Renal pelvis (tissue), 4 donors: ENCODE measurements around the gene PCK1. TPM values are rescaled to one million over a fixed set of nuclear protein-coding genes. Genes with fewer than 3 reads are reported as not detected.

ENCODE experiments used
- DNase-seq: peaks from one replicate; pipeline ENCODE4 v3.0.0-alpha.2; 2013
- polyA plus RNA-seq, 3 donors: library from polyadenylated mRNA; unstranded; fragments of 120-200 nt; gene quantifications; one replicate each; pipeline ENCODE4 v1.2.1, GENCODE V29; 2013; ENCODE audit not compliant: insufficient read length in 3 of 3

The PCK1 gene
- polyA plus RNA-seq, 3 donors = 6.3 to 16.9 (median 16.6) TPM

DNA sequence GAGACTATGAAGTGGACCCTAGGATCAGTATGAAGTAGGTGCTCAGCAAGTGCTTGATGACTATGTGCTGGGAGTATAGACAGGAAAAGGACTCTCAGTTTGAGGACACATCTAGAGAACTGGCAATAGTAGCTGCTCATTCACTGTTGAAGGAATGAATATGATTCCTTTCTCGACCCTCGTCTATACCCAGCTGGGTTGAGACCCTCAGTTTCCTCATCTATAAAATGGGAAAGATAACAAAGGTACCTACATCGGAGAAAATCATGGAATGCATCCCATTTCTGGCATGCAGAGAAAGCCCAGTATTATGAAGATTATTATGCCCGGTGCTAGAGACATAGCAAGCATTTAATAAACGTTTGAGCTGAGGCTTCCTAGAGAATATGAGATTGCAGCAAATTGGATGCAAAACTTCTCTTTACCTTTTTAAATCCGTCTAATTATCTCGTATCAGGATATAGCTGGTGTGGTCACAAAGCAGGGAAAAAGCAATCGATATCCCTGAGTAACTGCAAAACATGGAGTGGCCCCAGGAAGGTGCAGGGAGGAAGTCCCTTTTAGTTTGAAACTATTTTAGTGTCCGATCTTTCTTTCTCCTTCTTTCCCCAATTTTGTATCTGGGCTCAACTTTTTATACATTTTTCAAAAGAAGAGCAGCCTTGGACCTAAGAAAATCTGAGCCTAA lies 2.8 kb upstream of the PCK1 start:
- no peak for DNase-seq

DNA sequence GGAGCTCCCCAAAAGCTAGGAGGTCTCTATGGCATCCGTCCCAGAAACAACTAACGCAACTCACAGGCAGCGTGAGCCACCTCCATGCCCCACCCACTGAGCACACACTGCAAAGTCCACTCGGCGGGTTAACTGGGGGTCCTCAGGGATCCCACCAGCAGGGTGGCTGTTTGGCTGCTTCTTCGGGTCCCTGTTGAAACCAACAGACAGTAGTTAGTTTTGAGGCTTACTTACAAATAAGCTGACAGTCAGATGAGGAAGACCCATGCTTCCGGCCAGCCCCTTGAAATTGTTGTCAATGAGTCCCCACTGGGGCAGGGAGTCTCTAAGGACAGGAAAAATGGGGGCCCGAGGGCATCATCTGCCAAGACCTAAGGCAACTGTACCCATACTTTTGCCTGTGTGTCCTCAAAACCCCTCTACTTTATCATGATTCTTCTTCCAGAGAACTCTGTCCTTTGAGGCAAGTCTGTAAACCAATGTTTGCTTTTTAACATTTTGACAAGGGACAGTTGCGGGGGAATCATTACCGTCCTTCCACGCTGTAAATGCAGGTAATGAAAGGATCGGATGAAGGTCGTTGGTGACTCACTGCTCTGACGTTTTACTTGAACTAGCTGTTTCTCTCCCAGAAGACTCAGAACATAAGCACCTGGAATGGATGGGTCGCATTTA lies 2.2 kb upstream of the PCK1 start:
- no peak for DNase-seq

DNA sequence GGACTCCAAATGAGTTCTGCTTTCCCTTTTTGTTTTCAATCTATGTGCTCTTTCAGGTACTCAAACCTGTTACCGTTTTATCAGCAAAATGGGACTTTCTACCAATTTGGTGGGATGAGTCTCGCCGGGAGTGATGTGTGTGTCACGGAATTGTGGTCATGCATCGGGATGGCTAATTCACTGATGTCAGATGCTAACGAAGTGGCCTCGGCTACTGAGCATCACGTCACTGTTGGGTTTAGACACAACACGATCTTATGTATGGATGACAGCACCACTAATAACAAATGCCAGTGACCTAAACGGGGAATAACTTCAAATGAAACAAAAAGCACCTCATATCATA lies 1.6 kb upstream of the PCK1 start:
- DNase-seq = no peak

- DNase-seq = no peak
Observed at GRCh38 chr20:57559658-57560553, 1.0 kb upstream of the PCK1 start.

DNA sequence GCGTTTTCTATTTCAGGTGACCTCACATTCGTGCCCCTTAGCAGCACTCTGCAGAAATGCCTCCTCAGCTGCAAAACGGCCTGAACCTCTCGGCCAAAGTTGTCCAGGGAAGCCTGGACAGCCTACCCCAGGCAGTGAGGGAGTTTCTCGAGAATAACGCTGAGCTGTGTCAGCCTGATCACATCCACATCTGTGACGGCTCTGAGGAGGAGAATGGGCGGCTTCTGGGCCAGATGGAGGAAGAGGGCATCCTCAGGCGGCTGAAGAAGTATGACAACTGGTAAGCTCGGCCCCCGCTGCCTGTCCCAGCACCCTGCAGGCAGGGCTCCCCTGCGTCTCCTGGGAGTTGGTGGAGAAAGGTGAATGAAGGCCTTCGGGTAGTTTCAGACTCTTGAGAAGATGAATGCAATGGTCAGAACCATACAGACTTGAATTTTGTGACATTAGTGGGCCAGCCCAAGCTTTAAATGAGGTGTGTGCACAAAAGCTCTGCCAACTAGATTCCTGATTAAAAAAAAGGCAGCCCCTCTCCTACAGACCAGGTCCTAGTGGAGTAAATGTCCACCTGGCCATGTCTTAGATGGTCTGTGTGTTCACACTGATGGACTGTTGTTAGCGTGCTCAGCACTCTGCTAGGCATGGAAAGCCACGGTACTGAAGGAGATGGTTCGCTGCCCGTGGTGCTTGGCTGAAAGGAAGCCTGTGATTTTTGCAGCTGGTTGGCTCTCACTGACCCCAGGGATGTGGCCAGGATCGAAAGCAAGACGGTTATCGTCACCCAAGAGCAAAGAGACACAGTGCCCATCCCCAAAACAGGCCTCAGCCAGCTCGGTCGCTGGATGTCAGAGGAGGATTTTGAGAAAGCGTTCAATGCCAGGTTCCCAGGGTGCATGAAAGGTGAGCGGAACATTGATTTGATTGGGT lies 708 bp downstream of the PCK1 start:
- no peak for DNase-seq

GRCh38 chr20:57562541-57563465 lies 1.9 kb downstream of the PCK1 start:
- DNase-seq = no peak

GRCh38 chr20:57563522-57563921 lies 2.6 kb downstream of the PCK1 start:
- DNase-seq = no peak

DNA sequence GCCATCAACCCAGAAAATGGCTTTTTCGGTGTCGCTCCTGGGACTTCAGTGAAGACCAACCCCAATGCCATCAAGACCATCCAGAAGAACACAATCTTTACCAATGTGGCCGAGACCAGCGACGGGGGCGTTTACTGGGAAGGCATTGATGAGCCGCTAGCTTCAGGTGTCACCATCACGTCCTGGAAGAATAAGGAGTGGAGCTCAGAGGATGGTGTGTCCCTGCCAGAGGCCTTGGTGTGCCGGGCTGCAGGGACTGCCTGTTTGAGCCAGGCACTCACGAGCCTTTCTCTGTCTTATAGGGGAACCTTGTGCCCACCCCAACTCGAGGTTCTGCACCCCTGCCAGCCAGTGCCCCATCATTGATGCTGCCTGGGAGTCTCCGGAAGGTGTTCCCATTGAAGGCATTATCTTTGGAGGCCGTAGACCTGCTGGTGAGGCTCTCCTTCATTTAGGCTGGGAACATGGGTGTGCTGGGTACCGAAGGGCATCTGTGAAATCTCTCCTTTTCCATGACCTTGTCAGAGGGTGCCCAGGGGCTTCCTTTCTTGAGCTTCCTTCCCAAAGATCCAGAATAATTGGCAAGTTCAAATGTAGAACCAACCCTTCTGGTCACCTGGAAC lies 3.4 kb downstream of the PCK1 start:
- no peak for DNase-seq

GRCh38 chr20:57564951-57565642 lies 4.2 kb downstream of the PCK1 start:
- DNase-seq = no peak

DNA sequence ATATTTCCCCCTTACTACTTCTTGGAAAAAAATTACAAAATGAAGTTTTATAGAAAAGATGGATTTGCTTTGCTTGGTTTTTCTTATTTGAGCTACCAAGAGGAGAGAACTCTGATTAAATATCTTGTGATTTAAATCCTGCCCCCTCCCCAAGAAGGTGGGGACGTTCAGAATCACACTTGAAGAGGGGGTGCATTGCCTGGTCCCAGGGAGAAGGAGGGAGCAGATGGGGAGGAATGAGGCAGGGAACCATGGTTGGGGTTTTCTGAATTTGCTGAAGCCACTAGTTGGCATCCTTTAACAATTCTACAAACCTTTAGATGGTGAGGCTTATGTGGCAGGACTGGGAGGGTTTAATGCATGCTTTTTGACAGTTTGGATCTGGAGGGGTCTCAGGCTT lies 5.5 kb downstream of the PCK1 start:
- no peak for DNase-seq

- DNase-seq = no peak
Observed at GRCh38 chr20:57566803-57567459, 6.0 kb downstream of the PCK1 start.

GRCh38 chr20:57567471-57568079 lies 6.7 kb downstream of the PCK1 start:
- no peak for DNase-seq

DNA sequence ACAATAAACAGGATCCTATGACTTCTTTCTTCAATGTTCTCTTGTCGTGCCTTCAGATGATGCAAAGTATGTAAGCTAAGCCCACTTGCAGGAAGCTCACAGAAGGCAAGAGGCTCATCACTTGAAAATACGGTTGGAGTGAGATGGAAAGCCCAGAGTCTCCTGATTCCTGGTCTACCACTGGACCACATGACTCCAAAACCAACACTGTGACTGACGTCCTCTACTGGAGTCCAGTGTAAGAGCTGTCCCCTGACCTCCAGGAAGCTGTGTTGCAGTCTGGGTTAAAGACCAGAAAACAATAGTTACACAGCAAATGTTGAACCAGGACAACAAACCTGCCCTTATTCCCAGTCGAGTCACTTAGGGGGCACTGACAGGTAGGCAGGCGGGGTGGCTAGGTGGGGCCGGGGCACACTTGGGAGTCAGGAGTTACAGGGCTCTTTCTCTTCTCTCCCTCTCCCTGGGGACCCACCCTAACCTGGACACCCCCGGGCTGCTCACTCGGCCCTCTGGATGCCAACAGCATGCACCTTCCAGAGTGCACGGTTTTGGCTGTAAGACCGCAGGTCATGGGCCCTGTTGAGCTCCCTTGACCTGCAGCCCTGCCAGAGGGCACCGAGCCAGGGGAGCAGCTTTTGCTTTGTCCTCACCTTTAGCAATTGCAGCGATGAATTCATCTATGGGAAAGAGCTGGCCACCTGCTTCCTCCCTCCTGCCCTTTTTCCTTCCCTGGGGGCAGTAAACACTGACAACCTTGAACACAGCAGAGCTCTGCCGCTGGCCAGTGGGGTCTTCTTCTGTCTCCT lies 7.4 kb downstream of the PCK1 start:
- DNase-seq = no peak

DNA sequence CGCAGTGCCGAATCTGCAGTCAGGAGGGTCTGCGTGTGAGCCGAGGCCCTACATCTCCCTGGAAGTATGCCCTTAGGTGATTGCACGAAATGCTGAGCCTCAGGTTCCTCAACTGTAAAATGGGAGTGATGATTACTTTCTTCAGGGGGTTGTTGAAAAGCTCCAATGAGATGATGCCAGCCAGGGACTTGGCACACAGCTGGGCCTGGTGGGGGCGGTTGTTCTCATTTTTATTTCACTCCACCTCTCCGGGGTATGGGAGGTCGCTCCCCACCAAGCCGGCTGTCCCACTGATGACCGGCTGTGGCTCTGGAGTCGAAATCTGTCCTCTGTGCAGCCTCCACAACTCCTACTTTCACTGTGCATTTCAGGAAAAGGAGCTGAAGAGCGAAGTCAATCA lies 8.1 kb downstream of the PCK1 start:
- DNase-seq = no peak

- no peak for DNase-seq
Observed at GRCh38 chr20:57570145-57570850, 9.4 kb downstream of the PCK1 start.

DNA sequence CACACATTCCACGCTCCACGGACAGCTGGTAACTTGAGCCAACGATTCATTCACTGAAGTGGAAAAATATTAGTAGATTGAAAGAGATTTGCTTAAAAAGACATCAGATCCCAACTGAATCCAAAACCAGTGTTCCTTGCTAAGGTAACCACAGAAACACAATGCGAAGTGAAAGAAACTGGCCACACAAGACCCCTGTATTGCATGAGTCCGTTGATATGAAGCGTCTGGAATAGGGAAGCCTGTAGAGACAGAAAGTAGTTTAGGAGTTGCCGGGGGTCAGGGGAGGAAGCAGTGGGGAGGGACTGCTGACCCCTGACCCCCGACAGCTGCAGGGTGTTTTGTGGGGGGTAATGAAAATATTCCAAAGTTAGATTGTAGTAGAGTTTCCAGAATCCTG lies 10.0 kb downstream of the PCK1 start:
- DNase-seq = no peak
